ENCODE data around the gene TMTC1.

The TMTC1 gene

GRCh38 chr12:29714966-29715365, 68.8 kb downstream of the TMTC1 start:
- in situ Hi-C loops (cut with HindIII; ENCODE audit: low sequenced_read_pairs), result no loop called here

GRCh38 chr12:29713729-29714128, 70.0 kb downstream of the TMTC1 start:
- in situ Hi-C loops (cut with HindIII; ENCODE audit: low sequenced_read_pairs), result no loop called here

DNA sequence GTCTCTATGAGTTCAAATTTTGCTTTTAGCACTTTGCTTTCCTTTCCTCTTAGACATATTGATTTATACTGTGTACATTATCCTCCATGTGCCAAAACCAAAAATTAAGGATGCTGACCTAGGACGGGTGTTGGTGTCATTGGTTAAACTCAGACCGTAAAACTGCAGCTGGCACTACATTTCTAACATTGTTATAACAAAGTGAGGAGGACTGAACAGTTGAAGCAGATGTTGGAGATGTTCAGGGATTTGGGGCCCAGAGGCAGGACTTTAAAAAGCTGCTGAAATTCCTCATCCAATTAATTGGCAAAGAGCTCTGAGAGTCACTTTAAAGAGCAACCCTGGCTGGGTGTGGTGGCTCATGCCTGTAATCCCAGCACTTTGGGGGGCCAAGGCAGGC, 72.4 kb downstream of the TMTC1 start:
- in situ Hi-C loops (cut with HindIII; ENCODE audit: low sequenced_read_pairs), result no loop called here

DNA sequence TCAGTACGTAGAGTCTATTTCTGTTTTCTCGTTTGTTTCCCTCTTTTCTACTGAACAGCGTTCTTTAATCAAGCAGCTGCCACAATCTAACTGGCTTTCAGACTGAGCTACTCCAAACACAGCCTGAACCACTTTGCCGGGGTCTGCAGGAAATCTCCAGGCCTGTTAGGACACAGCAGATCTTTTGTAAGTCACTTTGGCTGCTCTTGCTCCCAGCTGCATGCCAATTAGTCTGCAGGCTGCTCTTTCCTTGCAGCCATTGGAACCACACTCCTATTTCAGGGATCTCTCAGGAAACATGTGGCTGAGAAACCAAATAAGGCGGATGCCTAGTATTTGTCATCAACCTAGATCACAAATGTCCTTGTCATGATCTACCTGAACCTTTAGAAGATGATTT, 73.6 kb downstream of the TMTC1 start:
- in situ Hi-C loops (cut with HindIII; ENCODE audit: low sequenced_read_pairs), result no loop called here

DNA sequence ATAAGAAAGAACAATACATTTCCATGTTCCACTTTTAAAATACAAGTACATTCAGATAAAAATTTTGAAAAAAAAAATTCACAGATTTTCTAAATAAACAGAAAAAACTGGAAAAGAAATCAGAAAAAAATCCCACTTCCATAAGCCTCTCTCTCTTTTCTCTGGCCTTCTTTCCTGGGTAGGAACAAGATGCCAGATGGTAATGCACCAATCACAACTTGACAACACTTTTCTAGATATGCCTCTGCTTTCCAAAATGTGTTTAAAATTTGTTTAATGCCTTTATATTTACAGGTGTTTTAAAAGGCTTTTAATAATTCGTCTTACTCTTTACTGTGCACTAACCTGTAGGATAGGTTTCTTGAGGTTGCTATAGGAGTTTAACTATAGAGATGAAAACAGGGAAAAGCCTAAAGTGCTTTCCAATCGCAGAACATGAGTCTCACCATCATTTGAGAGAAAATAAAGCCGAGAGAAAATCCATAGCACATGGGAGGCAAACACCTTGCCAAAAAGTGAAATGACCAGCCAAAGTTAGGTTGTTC, 74.2 kb downstream of the TMTC1 start:
- in situ Hi-C loops (cut with HindIII; ENCODE audit: low sequenced_read_pairs), result no loop called here

GRCh38 chr12:29709054-29709453, 74.7 kb downstream of the TMTC1 start:
- in situ Hi-C loops (cut with HindIII; ENCODE audit: low sequenced_read_pairs), result no loop called here

- in situ Hi-C loops (cut with HindIII; ENCODE audit: low sequenced_read_pairs), result no loop called here
These were observed 75.9 kb downstream of the TMTC1 start for GRCh38 chr12:29707846-29708245.

DNA sequence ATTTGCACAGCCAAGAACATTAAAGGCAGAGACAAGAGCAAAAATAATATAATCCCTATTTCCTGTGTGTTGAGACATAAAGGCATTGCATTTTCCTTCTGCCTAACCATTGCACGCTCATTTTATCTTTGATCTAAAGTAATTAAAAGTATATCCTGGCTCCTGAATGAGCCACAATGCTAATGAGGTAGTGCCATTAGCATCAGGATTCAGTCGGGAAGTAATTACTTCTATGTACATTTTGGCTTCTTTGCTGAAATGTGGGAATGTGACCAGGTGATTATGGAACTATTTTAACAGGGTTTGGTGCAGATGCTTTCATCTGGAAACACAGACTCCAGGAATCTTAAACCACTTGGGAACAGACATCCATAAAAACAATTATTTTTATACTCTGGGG, 77.4 kb downstream of the TMTC1 start:
- in situ Hi-C loops (cut with HindIII; ENCODE audit: low sequenced_read_pairs), result no loop called here

GRCh38 chr12:29703528-29703927, 80.2 kb downstream of the TMTC1 start:
- in situ Hi-C loops (cut with HindIII; ENCODE audit: low sequenced_read_pairs), result no loop called here

DNA sequence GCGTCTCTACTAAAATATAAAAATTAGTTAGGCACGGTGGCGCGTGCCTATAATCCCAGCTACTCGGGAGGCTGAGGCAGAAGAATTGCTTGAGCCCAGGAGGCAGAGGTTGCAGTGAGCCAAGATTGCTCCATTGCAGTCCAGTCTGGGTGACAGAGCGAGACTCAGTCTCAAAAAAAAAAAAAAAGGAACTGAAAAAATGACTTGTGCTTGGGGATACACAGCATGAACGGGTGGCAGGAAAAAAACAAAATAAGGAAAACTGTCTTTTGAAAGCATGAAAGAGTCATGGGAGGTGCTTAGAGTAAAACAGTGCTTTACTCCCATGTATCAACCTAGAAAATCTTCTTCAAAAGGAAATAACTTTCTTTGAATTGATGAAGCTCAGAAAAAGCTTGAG, 80.8 kb downstream of the TMTC1 start:
- in situ Hi-C loops (cut with HindIII; ENCODE audit: low sequenced_read_pairs), result no loop called here

- in situ Hi-C loops (cut with HindIII; ENCODE audit: low sequenced_read_pairs), result no loop called here
These were observed 81.5 kb downstream of the TMTC1 start for GRCh38 chr12:29702222-29702621.

DNA sequence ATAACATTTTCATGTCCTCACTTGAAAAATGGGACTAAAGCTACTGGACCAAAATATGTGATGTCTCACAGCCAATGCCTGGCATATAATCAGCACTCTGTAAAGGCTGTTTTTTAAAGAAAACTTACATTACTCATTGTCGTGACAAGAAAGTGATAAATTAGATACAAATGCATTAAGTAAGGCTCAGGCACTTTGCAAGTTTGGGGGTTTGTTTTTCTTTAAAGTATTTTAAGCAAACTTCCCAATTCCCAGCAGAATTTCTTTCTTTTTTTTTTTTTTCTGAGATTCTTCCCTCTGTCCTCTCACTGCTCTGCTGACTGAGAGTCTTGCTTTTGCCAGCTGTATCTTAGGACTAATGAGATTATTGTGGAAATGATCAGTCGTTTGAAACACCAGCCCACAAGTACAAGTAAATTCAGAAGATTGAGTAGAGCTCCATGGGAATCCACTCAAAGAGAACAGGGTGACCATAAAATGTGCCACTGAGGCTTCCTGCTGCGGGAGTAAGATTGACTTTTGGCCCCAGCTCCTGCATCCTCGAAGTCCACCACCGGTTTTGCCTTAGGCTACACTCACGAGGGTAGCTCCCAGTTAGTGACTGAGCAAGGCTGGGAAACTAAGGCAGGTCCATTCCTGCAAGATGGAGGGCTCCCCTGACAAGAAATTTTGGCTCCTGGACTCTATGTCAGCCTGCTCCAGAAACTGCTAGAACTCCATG, 82.8 kb downstream of the TMTC1 start:
- in situ Hi-C loops (cut with HindIII; ENCODE audit: low sequenced_read_pairs), result no loop called here

- in situ Hi-C loops (cut with HindIII; ENCODE audit: low sequenced_read_pairs), result no loop called here
These were observed 85.0 kb downstream of the TMTC1 start for GRCh38 chr12:29698756-29699155.

DNA sequence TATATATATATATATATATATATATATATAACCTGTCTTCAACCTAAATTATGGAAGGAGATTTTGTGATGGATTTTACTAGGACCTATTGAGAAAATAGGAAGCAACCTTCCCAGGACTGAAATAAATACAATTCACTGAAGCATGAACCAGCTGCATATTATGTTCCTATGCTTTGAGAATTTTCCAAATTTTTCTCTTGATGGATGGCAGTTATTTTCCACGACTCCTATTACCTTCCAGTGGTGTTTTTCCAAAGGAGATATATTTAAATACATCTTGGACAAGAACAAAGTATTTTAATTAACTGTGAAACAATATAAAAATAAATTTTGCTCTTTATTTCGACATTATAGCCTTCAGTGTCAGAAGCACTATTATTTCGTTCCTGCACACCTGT, 87.9 kb downstream of the TMTC1 start:
- in situ Hi-C loops (cut with HindIII; ENCODE audit: low sequenced_read_pairs), result no loop called here

DNA sequence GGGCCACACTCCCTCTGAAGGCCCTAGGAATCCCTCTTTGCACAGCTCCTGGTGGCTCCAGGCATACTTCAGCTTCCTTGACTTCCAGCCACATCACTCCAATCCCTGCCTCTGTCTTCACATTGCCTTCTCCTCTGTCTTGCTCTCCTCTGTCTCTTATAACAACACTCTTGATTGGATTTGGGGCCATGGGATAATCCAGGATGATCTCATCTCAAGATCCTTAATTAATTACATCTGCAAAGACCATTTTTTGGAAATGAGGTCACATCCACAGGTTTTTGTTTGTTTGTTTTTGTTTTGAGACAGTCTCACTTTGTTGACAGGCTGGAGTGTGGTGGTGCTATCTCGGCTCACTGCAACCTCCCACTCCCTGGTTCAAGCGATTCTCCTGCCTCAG, 88.7 kb downstream of the TMTC1 start:
- in situ Hi-C loops (cut with HindIII; ENCODE audit: low sequenced_read_pairs), result no loop called here

- in situ Hi-C loops (cut with HindIII; ENCODE audit: low sequenced_read_pairs), result no loop called here
These were observed 89.7 kb downstream of the TMTC1 start for GRCh38 chr12:29694002-29694401.

DNA sequence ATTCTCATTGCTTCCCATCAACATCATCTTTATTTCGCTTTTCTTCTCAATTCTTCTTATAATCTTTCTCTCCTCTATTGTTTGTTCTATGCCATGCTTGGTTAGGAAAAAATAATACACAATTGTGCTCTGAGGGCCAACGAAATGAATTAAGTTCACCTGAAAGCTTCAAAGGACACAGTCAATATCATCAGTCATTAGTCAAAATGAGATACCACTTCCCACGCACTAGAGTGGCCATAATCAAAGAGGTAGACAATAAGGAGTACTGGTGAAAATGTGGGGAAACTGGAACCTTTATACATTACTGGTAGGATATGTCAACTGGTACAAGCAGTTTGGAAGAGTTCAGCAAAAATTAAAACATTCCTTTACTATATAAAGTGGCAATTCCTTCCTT, 91.5 kb downstream of the TMTC1 start:
- in situ Hi-C loops (cut with HindIII; ENCODE audit: low sequenced_read_pairs), result no loop called here

- in situ Hi-C loops (cut with HindIII; ENCODE audit: low sequenced_read_pairs), result no loop called here
These were observed 92.4 kb downstream of the TMTC1 start for GRCh38 chr12:29691161-29691854.

GRCh38 chr12:29690728-29691127, 93.0 kb downstream of the TMTC1 start:
- in situ Hi-C loops (cut with HindIII; ENCODE audit: low sequenced_read_pairs), result no loop called here

- in situ Hi-C loops (cut with HindIII; ENCODE audit: low sequenced_read_pairs), result no loop called here
These were observed 94.8 kb downstream of the TMTC1 start for GRCh38 chr12:29688914-29689313.

DNA sequence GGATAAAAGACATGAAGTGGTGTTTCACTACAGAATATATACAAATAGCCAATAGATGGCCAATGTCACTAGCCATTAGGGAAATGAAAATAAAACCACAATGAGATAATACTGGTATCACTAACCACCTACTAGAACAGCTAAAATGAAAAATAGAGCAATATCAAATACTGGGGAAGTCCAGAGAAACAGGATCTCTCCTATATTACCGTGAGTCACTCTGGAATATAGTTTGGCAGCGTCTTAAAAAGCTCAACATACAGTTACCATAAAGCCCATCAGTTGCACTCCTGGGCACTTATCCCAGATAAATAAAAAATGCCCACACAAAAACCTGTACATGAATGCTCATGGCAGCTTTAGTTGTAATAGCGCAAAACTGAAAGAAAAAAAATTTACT, 101.7 kb downstream of the TMTC1 start:
- in situ Hi-C loops (cut with HindIII; ENCODE audit: low sequenced_read_pairs), result no loop called here

DNA sequence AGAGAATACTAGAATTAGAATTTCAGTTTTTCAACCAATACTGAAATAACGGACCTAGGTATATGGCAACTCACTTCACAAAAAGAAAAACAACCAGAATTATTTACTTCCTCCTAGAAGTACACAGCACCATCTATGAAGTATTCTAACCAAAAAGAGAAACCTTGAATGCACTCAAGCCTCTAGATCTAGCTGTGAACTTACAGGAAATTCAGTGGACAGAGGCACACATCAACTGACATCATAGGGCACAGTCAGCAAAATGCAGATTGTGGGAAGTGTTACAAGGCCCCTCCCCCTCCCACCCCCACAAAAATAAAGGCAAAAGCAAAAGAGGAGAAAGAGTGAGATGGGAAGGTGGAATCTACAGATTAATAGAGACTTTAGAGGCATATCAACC, 102.4 kb downstream of the TMTC1 start:
- in situ Hi-C loops (cut with HindIII; ENCODE audit: low sequenced_read_pairs), result no loop called here

All from endothelial cell of hepatic sinusoid (primary cell).